Astrocyte of the cerebellum (primary cell): ENCODE measurements around the gene RAB11FIP2.

Experiments
- DNase-seq: peaks from one replicate; pipeline ENCODE4 v3.0.0-alpha.2; 2011; ENCODE audit warnings: low read depth
- H3K4me3 ChIP-seq: 2 replicates; pipeline ENCODE4 v1.5.1; 2011; ENCODE audit warnings: mild to moderate bottlenecking, low read depth, low read length, moderate library complexity
- in situ Hi-C: cut with HindIII; loops from 2 replicates; pipeline ENCODE4 v1.10.0; 2017; ENCODE audit warnings: low sequenced_read_pairs
- TF ChIP-seq, protein P1 (sequence below): IDR thresholded peaks from 2 replicates; pipeline ENCODE4 v1.5.1; 2012; ENCODE audit warnings: low read length, low read depth, moderate library complexity, mild to moderate bottlenecking; ENCODE audit errors: missing control alignments

RAB11FIP2 gene

GRCh38 chr10:117980216-117980615 is 66.5 kb downstream of the RAB11FIP2 start:
- TF ChIP-seq, protein P1, sequence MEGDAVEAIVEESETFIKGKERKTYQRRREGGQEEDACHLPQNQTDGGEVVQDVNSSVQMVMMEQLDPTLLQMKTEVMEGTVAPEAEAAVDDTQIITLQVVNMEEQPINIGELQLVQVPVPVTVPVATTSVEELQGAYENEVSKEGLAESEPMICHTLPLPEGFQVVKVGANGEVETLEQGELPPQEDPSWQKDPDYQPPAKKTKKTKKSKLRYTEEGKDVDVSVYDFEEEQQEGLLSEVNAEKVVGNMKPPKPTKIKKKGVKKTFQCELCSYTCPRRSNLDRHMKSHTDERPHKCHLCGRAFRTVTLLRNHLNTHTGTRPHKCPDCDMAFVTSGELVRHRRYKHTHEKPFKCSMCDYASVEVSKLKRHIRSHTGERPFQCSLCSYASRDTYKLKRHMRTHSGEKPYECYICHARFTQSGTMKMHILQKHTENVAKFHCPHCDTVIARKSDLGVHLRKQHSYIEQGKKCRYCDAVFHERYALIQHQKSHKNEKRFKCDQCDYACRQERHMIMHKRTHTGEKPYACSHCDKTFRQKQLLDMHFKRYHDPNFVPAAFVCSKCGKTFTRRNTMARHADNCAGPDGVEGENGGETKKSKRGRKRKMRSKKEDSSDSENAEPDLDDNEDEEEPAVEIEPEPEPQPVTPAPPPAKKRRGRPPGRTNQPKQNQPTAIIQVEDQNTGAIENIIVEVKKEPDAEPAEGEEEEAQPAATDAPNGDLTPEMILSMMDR, result no peak
- no peak overlapping the region for H3K4me3 ChIP-seq
- in situ Hi-C loops, result no loop called here
- DNase-seq, result peak; percentile 19

- in situ Hi-C loops, result no loop called here
- no peak overlapping the region for H3K4me3 ChIP-seq
- TF ChIP-seq, protein P1, result no peak
- no peak for DNase-seq
Measured at GRCh38 chr10:117972168-117972837, 74.4 kb downstream of the RAB11FIP2 start.

GRCh38 chr10:117970962-117971361 is 75.8 kb downstream of the RAB11FIP2 start:
- in situ Hi-C loops, result no loop called here
- no peak for DNase-seq
- H3K4me3 ChIP-seq, result no peak overlapping the region
- TF ChIP-seq, protein P1, result no peak

DNA sequence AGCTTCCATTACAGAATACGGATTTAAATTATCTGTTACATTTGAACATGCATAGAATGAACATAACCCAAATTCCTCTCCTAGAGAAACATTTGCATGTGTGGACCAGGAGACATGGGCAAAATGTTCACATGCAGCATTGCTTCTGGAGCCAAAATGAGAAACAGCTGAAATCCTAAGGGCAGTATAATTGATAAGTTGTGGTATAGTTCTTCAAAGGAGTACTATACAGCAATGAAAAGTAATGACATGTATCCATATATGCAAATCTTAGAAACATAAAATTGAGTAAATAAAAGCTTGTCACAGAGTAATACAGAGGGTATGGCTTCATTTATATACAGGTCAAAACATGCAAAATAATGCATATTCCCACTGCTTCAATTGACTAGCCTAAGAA is 77.1 kb downstream of the RAB11FIP2 start:
- TF ChIP-seq, protein P1, result no peak
- no peak for DNase-seq
- in situ Hi-C loops, result no loop called here

DNA sequence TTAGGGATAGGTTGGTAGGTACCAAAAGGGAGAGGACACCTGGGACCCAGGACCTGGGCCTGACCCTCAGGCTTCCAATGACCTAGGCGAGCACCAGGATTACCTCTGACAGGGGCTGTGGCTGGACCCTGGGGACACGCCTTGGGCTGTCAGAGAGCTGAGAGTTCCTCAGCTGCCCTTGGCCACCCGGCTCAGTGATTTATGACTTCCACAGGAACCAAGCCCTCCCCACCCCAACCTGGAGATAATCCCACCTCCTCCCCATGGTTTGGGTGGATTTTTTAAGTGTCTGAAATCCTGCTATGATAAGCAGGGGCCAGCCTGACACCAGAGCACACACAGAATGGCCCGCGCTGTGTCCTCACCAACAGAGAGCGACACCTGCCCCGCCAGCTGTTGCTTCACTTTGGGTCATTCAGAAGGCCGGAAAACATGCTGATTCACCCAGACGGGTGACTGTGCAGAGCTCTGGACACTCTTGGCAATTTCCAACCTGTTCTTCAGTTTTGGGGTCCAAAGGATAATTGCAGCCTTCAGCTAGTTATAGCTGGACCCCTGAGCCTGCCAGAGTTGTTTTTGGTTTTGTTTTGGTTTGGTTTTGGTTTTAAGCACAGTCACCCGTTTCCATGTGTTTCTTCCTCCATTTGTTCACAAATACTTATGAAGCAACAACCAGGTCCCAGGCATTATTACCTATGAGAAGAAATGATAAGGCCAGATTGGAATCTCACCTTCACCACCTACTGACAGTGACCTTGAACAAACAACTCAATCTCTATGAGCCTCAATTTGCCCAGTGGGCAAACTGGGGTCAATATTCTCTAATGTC is 78.2 kb downstream of the RAB11FIP2 start:
- H3K4me3 ChIP-seq, result no peak overlapping the region
- in situ Hi-C loops, result no loop called here
- TF ChIP-seq, protein P1, result no peak
- DNase-seq, result no peak

More for the DNA sequence above, 77.1 kb downstream of the RAB11FIP2 start:
- H3K4me3 ChIP-seq, result no peak overlapping the region

DNA sequence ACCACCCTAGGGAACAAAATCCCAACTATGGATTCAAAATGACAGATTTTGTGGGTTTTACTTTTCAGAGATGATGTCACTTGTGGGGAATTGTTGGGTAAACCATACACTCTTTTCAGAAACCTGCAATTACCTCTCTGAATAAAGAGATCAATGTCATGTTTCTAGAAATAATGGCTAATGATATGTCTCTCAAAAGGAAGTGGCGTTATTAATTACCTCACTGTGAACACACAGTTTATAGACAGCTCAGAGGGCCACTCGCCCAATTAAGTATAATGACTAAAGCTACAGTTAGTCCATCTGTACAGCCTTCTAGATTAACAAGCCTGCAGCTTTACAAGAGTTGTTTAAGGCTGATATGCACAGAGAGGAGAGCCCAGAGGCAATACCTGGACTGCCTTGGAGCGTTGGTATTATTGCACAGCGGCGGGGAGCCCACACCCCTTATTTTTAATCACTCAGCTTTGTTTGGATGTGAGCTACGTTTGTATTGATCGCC is 79.5 kb downstream of the RAB11FIP2 start:
- TF ChIP-seq, protein P1, result no peak
- DNase-seq, result no peak
- in situ Hi-C loops, result no loop called here
- no peak overlapping the region for H3K4me3 ChIP-seq
